Naive thymus-derived CD4-positive, alpha-beta T cell (primary cell): Measurements from ENCODE around the gene KRT79. TPM values are rescaled to one million over a fixed set of nuclear protein-coding genes. Genes with fewer than 3 reads are reported as not detected.

Source experiments
- ATAC-seq: fragments of 150-1000 bp; cut with Tn5 transposase; 2 replicates; pipeline ENCODE4 v1.10.0; 2021; ENCODE audit warnings: mild to moderate bottlenecking, moderate library complexity
- CTCF ChIA-PET: fragments of 350-600 bp; sonication (Branson Sonifier 250); formaldehyde crosslinking; loops from one replicate; lab custom pipeline; 2021; ENCODE audit warnings: antibody characterized with exemption; lab: Charles Lee
- POLR2A ChIA-PET: fragments of 350-600 bp; sonication (Branson Sonifier 250); formaldehyde crosslinking; loops from one replicate; lab custom pipeline; 2021; ENCODE audit warnings: antibody characterized with exemption, inconsistent platforms; lab: Charles Lee
- DNase-seq, 9 donors: peaks; one replicate each; pipeline versions ENCODE4 v3.0.0 to v3.0.0-alpha.2; 2020 to 2022; ENCODE audit warnings: mixed read lengths in 1 of 9
- H3K27ac ChIP-seq: one replicate; pipeline ENCODE4 v1.7.0; 2013; ENCODE audit warnings: mild to moderate bottlenecking, low read depth, low read length, moderate library complexity
- H3K27me3 ChIP-seq, 2 donors: one replicate each; pipeline ENCODE4 v1.7.0; 2013; ENCODE audit warnings: low read length in 2 of 2, mild to moderate bottlenecking in 2 of 2, moderate library complexity in 2 of 2; ENCODE audit not compliant: control insufficient read depth in 2 of 2, insufficient read depth in 2 of 2
- H3K36me3 ChIP-seq, 3 experiments: 1 replicate in 2 of 3; 2 replicates in 1 of 3; pipeline ENCODE4 v1.7.0; 2013; ENCODE audit warnings: low read length in 3 of 3, mild to moderate bottlenecking in 3 of 3, moderate library complexity in 1 of 3; ENCODE audit not compliant: insufficient read depth in 3 of 3, control insufficient read depth in 2 of 3
- H3K4me1 ChIP-seq, 2 donors: one replicate each; pipeline ENCODE4 v1.7.0; 2013; ENCODE audit warnings: low read length in 2 of 2, mild to moderate bottlenecking in 2 of 2, moderate library complexity in 1 of 2; ENCODE audit not compliant: control insufficient read depth in 2 of 2, insufficient read depth in 2 of 2
- H3K4me3 ChIP-seq: 2 replicates; pipeline ENCODE4 v1.7.0; 2013; ENCODE audit warnings: mild to moderate bottlenecking, low read length
- H3K9me3 ChIP-seq, 3 experiments: 1 replicate in 2 of 3; 2 replicates in 1 of 3; pipeline ENCODE4 v1.7.0; 2013; ENCODE audit warnings: low read length in 3 of 3; ENCODE audit not compliant: control insufficient read depth in 2 of 3
- H3K27ac Mint-ChIP-seq, 9 donors: one replicate each; pipeline ENCODE4 v1.8.0; 2020 to 2022; ENCODE audit warnings: mixed read lengths in 9 of 9, mild to moderate bottlenecking in 8 of 9, moderate library complexity in 5 of 9, inconsistent platforms in 2 of 9
- H3K27me3 Mint-ChIP-seq, 5 donors: one replicate each; pipeline ENCODE4 v1.8.0; 2021 to 2022; ENCODE audit warnings: mixed read lengths in 5 of 5, mild to moderate bottlenecking in 1 of 5
- H3K36me3 Mint-ChIP-seq, 5 donors: one replicate each; pipeline ENCODE4 v1.8.0; 2020 to 2022; ENCODE audit warnings: mixed read lengths in 5 of 5, mild to moderate bottlenecking in 3 of 5, inconsistent platforms in 1 of 5
- H3K4me1 Mint-ChIP-seq, 7 donors: one replicate each; pipeline ENCODE4 v1.8.0; 2020 to 2022; ENCODE audit warnings: mixed read lengths in 7 of 7, mild to moderate bottlenecking in 3 of 7, inconsistent platforms in 1 of 7
- H3K4me3 Mint-ChIP-seq, 10 donors: one replicate each; pipeline ENCODE4 v1.8.0; 2020 to 2022; ENCODE audit warnings: mild to moderate bottlenecking in 10 of 10, mixed read lengths in 10 of 10, moderate library complexity in 6 of 10, inconsistent platforms in 2 of 10
- H3K9me3 Mint-ChIP-seq, 11 donors: one replicate each; pipeline ENCODE4 v1.8.0; 2020 to 2022; ENCODE audit warnings: mixed read lengths in 11 of 11, mild to moderate bottlenecking in 4 of 11, inconsistent platforms in 1 of 11, moderate library complexity in 1 of 11
- intact Hi-C, 2 donors: fragments of 100-400 bp; cut with micrococcal nuclease; formaldehyde crosslinking; loops; one replicate each; pipeline ENCODE4 v1.15.1; 2023
- polyA plus RNA-seq, 2 donors: library from polyadenylated mRNA; unstranded; fragments of 300-500 nt; fragmentation: Illumina TruSeq; gene quantifications; one replicate each; pipeline ENCODE4 v1.2.3, GENCODE V29; 2021
- total RNA-seq, 6 experiments: library from RNA in 5 of 6; stranded (reverse) in 5 of 6; gene quantifications; 1 replicate in 5 of 6; 2 replicates in 1 of 6; pipeline ENCODE4 v1.2.3 and lab custom pipeline; 2021 to 2026

The KRT79 gene
- total and polyA plus RNA-seq, 7 experiments from 2014 or later: not detected

DNA sequence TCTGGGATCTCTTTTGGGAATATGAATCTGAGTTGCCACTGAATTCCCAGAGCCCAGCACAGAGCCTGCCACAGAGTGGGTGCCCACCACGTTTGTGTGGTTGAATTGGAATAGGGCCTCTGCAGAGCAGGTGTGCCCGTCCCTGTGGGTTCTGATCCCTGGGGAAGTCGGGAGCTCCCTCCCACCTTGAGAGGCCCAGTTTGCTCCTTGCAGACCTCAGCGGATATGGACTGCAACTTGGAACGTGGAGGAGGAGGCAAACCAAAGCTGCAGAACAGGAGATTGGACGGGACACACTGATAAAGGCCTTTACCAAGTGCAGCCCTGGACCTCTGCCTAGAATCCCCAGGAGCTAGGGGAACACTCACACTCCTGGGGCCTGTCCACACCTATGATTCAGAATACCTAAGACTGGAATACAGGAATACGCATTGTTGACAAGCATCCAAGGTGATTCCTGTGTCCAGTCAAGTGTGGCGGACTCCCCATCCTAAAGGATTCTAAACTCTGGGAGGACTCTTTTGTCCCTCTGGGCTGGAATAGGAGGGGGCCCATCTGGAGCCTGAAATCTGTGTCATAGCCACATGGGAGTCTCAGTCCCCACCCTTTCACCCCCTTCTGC, 59.4 kb downstream of the KRT79 start:
- Mint-ChIP-seq H3K4me3 (no peak overlapping the region), H3K27me3 (peaks cover 0 to 8% (median 0%) of the 10 kb centered on the region in 5 donors), H3K36me3 (no peaks in the 10 kb centered on the region), H3K27ac (no peak overlapping the region), H3K9me3 (peaks cover 0 to 5% (median 0%) of the 10 kb centered on the region in 11 donors), H3K4me1 (peaks cover 0 to 1% (median 0%) of the 10 kb centered on the region in 7 donors)
- POLR2A ChIA-PET: interaction anchor here (0.6 kb wide), 1 partner anchor 129 kb away, joined by 3 read pairs; no protein-coding TSS in a partner anchor
- no peaks in the 10 kb centered on the region for H3K4me1 ChIP-seq
- H3K27ac ChIP-seq: no peak overlapping the region
- H3K9me3 ChIP-seq: no peaks in the 10 kb centered on the region
- CTCF ChIA-PET: interaction anchor here (1.4 kb wide), 1 partner anchor 46 kb away, joined by 3 read pairs; no protein-coding TSS in a partner anchor
- no peak overlapping the region for H3K4me3 ChIP-seq
- H3K27me3 ChIP-seq: no peaks in the 10 kb centered on the region
- DNase-seq (no peak), ATAC-seq (no peak)
- intact Hi-C loops: no loop called here
- H3K36me3 ChIP-seq: no peaks in the 10 kb centered on the region

DNA sequence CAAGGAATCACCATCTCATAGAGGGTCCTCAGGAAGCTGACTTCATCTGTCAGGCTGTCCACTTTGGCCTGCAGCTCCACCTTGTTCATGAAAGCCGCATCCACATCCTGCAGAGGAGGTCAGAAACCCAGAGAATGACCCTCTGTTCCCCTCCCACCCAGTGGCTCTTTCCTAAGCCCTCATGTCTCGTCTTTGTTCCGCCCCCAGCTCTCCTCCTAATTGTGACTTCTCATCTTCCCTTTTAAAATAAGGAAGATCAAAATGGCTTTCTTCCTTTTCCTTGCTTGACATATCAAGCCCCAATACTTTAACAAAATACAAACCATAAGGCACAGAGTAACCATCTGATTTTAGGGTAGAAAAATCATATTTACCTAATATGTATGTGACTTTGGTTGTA, 61.3 kb downstream of the KRT79 start:
- Mint-ChIP-seq H3K36me3 (no peaks in the 10 kb centered on the region), H3K4me3 (no peak overlapping the region), H3K27me3 (peaks cover 0 to 9% (median 0%) of the 10 kb centered on the region in 5 donors), H3K27ac (peak overlapping the region in 1 of 9 donors; percentile 17), H3K9me3 (peaks cover 0 to 5% (median 0%) of the 10 kb centered on the region in 11 donors), H3K4me1 (peaks cover 0 to 1% (median 0%) of the 10 kb centered on the region in 7 donors)
- ChIA-PET CTCF (no interaction called here), POLR2A (interaction anchor here (1.3 kb wide), 1 partner anchor 187 kb away, joined by 4 read pairs; no protein-coding TSS in a partner anchor)
- DNase-seq (no peak), ATAC-seq (no peak)
- Histone ChIP-seq H3K27ac (no peak overlapping the region), H3K27me3 (no peaks in the 10 kb centered on the region), H3K36me3 (no peaks in the 10 kb centered on the region), H3K9me3 (no peaks in the 10 kb centered on the region), H3K4me3 (no peak overlapping the region), H3K4me1 (no peaks in the 10 kb centered on the region)
- intact Hi-C loops: no loop called here

DNA sequence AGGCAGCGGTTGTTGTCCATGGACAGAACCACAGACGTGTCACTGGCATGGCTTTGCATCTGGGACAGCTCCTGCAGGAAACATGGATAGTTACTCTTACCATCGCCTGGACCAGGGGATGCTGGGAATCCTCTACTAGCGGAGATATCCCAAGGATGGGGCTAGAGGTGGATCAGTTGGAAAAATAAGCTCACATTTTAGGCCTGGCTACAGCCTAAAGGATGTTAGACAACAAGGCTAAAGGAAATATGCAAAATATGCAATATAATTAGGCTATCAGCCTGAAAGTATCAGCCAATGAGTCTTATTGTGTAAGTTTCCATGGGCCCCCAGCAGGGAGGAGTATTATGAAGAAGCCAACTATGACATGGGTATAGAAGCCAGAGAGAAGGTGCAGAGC, 61.9 kb downstream of the KRT79 start:
- H3K9me3 ChIP-seq: no peaks in the 10 kb centered on the region
- Mint-ChIP-seq H3K27me3 (peaks cover 0 to 9% (median 0%) of the 10 kb centered on the region in 5 donors), H3K4me3 (no peak overlapping the region), H3K4me1 (peaks cover 0 to 1% (median 0%) of the 10 kb centered on the region in 7 donors), H3K36me3 (no peaks in the 10 kb centered on the region), H3K9me3 (peaks cover 0 to 5% (median 0%) of the 10 kb centered on the region in 11 donors), H3K27ac (peak overlapping the region in 2 of 9 donors; percentile 17 to 25)
- no peaks in the 10 kb centered on the region for H3K36me3 ChIP-seq
- no peaks in the 10 kb centered on the region for H3K27me3 ChIP-seq
- H3K4me1 ChIP-seq: no peaks in the 10 kb centered on the region
- ChIA-PET CTCF (no interaction called here), POLR2A (interaction anchor here (1.3 kb wide), 1 partner anchor 187 kb away, joined by 4 read pairs; no protein-coding TSS in a partner anchor)
- DNase-seq (no peak), ATAC-seq (no peak)
- intact Hi-C loops: no loop called here
- H3K27ac ChIP-seq: no peak overlapping the region
- no peak overlapping the region for H3K4me3 ChIP-seq

DNA sequence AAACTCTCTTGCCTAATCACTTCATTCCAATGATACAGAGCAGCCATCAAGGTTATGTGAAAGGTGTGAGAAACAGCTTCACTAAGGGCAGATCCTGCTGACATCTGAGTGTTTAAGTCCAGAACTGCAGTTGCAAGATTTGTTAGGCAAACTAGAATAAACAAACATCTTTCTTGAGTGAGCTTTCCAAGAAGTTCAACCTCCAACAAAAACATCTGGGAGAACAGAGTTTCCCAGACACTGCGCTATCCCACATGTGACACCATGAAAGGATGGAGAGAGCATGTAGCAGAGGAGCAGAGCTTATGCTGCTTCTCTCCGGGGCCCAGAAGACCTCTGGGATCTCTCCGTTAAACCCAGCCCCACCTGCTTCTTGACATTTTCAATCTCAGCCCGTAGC, 62.6 kb downstream of the KRT79 start:
- CTCF ChIA-PET: interaction anchor here (0.6 kb wide), 1 partner anchor 235 kb away, joined by 5 read pairs; no protein-coding TSS in a partner anchor
- Histone ChIP-seq H3K9me3 (no peaks in the 10 kb centered on the region), H3K27me3 (no peaks in the 10 kb centered on the region), H3K36me3 (no peaks in the 10 kb centered on the region), H3K4me1 (no peaks in the 10 kb centered on the region), H3K27ac (no peak overlapping the region), H3K4me3 (no peak overlapping the region)
- DNase-seq (no peak), ATAC-seq (no peak)
- H3K36me3 Mint-ChIP-seq: no peaks in the 10 kb centered on the region
- H3K4me1 Mint-ChIP-seq: peaks cover 0 to 1% (median 0%) of the 10 kb centered on the region in 7 donors
- POLR2A ChIA-PET: interaction anchor here (1.3 kb wide), 1 partner anchor 186 kb away, joined by 4 read pairs; no protein-coding TSS in a partner anchor
- no peak overlapping the region for H3K27ac Mint-ChIP-seq
- peaks cover 0 to 9% (median 0%) of the 10 kb centered on the region in 5 donors for H3K27me3 Mint-ChIP-seq
- no peak overlapping the region for H3K4me3 Mint-ChIP-seq
- H3K9me3 Mint-ChIP-seq: peaks cover 0 to 5% (median 0%) of the 10 kb centered on the region in 11 donors
- intact Hi-C loops: no loop called here

Other genes with a start within 250 kb of the KRT79 start
- 100 to 1,000 TPM in 3 of 5 experiments, 10 to 100 TPM in 1, 1 to 10 TPM in 1; 2.1 to 149 (median 104) TPM for gene KRT72, start 232.8 kb downstream of the KRT79 start, total RNA-seq
- under 1 TPM in 1 of 2 donors, not detected in 1; 0.71 TPM for gene KRT72, start 232.8 kb downstream of the KRT79 start, polyA plus RNA-seq
- gene KRT73, start 215.8 kb downstream of the KRT79 start, total RNA-seq: 10 to 100 TPM in 4 of 5 experiments, 1 to 10 TPM in 1; 1.0 to 96.4 (median 65.6) TPM
- 10 to 100 TPM in 1 of 2 donors, 1 to 10 TPM in 1; 6.2 to 11.1 TPM for gene KRT73, start 215.8 kb downstream of the KRT79 start, polyA plus RNA-seq
- gene KRT2, start 182.1 kb downstream of the KRT79 start, total RNA-seq: 1 to 10 TPM in 3 of 5 experiments, under 1 TPM in 1, not detected in 1; 0.29 to 2.3 (median 2.0) TPM
- gene KRT2, start 182.1 kb downstream of the KRT79 start, polyA plus RNA-seq: 1 to 10 TPM; 2.4 to 4.7 TPM
- 1 to 10 TPM in 2 of 5 experiments, under 1 TPM in 1, not detected in 2; 0.27 to 5.6 (median 2.3) TPM for gene KRT1, start 153.9 kb downstream of the KRT79 start, total RNA-seq
- 1 to 10 TPM; 5.2 to 9.4 TPM for gene KRT1, start 153.9 kb downstream of the KRT79 start, polyA plus RNA-seq
- under 1 TPM in 2 of 5 experiments, not detected in 3; 0.11 to 0.13 TPM for gene KRT77, start 130.8 kb downstream of the KRT79 start, total RNA-seq
- gene KRT77, start 130.8 kb downstream of the KRT79 start, polyA plus RNA-seq: under 1 TPM; 0.08 to 0.10 TPM
- gene KRT76, start 57.0 kb downstream of the KRT79 start, total RNA-seq: not detected
- not detected for gene KRT76, start 57.0 kb downstream of the KRT79 start, polyA plus RNA-seq
- not detected for gene KRT3, start 38.2 kb downstream of the KRT79 start, total RNA-seq
- gene KRT3, start 38.2 kb downstream of the KRT79 start, polyA plus RNA-seq: not detected
- not detected for gene KRT4, start 20.2 kb downstream of the KRT79 start, total RNA-seq
- not detected for gene KRT4, start 20.2 kb downstream of the KRT79 start, polyA plus RNA-seq
- gene KRT78, start 14.7 kb upstream of the KRT79 start, total RNA-seq: not detected
- gene KRT78, start 14.7 kb upstream of the KRT79 start, polyA plus RNA-seq: not detected
- gene KRT8, start 70.8 kb upstream of the KRT79 start, total RNA-seq: under 1 TPM in 4 of 5 experiments, not detected in 1; 0.15 to 0.62 (median 0.59) TPM
- gene KRT8, start 70.8 kb upstream of the KRT79 start, polyA plus RNA-seq: under 1 TPM in 1 of 2 donors, not detected in 1; 0.09 TPM
- gene KRT18, start 114.8 kb upstream of the KRT79 start, total RNA-seq: 10 to 100 TPM in 3 of 5 experiments, 1 to 10 TPM in 1, under 1 TPM in 1; 0.46 to 12.0 (median 10.1) TPM
- 10 to 100 TPM; 14.1 to 23.1 TPM for gene KRT18, start 114.8 kb upstream of the KRT79 start, polyA plus RNA-seq
- 100 to 1,000 TPM; 380 to 919 (median 833) TPM for gene EIF4B, start 172.1 kb upstream of the KRT79 start, total RNA-seq
- gene EIF4B, start 172.1 kb upstream of the KRT79 start, polyA plus RNA-seq: 100 to 1,000 TPM; 134 to 145 TPM
- gene TNS2, start 215.8 kb upstream of the KRT79 start, total RNA-seq: 1 to 10 TPM in 4 of 5 experiments, under 1 TPM in 1; 0.73 to 4.4 (median 2.5) TPM
- under 1 TPM; 0.26 to 0.30 TPM for gene TNS2, start 215.8 kb upstream of the KRT79 start, polyA plus RNA-seq
- 10 to 100 TPM; 33.0 to 48.0 (median 36.4) TPM for gene SPRYD3, start 245.1 kb upstream of the KRT79 start, total RNA-seq
- gene SPRYD3, start 245.1 kb upstream of the KRT79 start, polyA plus RNA-seq: 10 to 100 TPM; 48.5 to 57.6 TPM